Measurements from ENCODE around the gene SFXN5.
A peak's percentile ranks its signal among the peaks of the same experiment; 100 is the strongest.
"Not testable (repeated sequence)": the region's sequence is repeated elsewhere in the genome, so short reads cannot be mapped to it uniquely, and the experiment has no call there.

Gene SFXN5

DNA sequence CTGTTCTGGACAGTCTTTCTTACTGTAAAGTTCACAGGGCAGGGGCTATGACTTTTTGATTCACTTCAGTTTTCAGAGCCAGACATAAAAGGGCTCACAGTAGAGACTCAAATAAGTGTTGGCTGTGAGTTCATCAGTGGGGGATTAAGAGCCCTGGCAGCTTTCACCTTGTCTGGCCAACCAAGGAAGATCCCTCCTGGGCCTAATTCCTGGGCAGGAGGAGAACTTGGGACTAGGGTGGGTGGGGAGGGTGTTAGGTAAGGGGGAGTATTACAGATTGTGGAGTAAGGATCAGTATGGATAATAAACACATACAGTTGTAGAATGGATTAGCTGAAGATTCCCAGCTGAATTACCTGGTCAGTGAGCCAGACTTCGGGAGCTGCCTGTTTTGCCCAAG is 904 bp upstream of the SFXN5 start:
- H3K9me3 Mint-ChIP-seq, result no peaks in the 10 kb centered on the region
- no peaks in the 10 kb centered on the region for H3K36me3 Mint-ChIP-seq
- H3K4me3 Mint-ChIP-seq, result peak overlapping the region; percentile 88
- peak overlapping the region; percentile 85 for H3K27ac Mint-ChIP-seq
- no peaks in the 10 kb centered on the region for H3K27me3 Mint-ChIP-seq
- H3K4me1 Mint-ChIP-seq, result peaks cover 27% of the 10 kb centered on the region

DNA sequence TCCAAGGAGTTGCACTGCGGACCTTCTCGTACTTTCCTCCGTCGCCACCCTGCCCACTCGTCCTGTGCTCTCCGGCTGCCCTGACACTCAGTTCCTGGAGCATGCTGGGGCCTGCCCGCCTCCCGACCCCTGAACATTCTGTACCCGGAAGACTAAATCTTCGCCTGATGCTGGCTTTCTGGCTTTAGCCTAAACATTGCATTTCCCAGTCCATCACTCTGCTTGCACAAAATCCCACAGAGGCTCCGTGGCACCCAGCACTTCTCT is 550 bp upstream of the SFXN5 start:
- Mint-ChIP-seq H3K36me3 (no peaks in the 10 kb centered on the region), H3K27ac (peak overlapping the region; percentile 85), H3K9me3 (no peaks in the 10 kb centered on the region), H3K4me3 (peak overlapping the region; percentile 88), H3K27me3 (no peaks in the 10 kb centered on the region), H3K4me1 (peaks cover 27% of the 10 kb centered on the region)

DNA sequence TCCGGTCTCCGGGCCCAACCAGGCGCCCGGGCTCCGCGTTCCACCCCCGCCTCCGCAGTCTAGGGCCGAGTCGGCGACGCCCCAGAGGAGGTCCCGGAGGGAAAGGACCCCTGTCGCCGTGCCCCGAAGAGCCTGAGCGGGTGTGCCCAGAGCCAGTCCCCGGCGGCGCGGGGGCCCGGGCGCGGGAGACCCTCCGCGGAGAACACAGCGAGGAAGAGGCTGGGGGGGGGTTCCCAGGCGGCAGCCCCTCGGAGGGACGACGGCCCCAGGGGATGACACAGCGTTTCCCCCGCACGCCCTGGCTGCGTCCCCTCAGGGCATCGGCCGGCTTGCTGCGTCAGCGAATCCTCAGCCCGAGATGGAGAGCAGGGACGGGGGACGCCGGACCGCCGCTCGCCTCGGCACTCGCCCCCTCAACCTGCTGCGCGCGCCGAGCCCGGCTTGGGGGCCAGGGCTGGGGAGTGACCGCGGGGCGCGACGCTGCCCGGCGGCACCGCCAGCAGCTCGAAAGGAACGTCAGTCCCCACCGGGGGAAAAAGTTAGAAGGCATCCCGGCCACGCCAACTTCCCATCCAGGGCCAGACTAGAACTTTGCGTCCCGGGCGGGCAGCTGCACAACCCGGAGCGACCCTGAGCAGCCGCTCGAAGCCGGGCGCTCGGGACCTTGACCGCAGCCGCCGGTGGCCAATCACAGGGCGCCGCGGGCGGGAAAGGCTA is 711 bp downstream of the SFXN5 start:
- Mint-ChIP-seq H3K4me3 (peak overlapping the region; percentile 88), H3K4me1 (peaks cover 27% of the 10 kb centered on the region), H3K9me3 (no peaks in the 10 kb centered on the region), H3K36me3 (no peaks in the 10 kb centered on the region), H3K27ac (peak overlapping the region; percentile 97), H3K27me3 (no peaks in the 10 kb centered on the region)

DNA sequence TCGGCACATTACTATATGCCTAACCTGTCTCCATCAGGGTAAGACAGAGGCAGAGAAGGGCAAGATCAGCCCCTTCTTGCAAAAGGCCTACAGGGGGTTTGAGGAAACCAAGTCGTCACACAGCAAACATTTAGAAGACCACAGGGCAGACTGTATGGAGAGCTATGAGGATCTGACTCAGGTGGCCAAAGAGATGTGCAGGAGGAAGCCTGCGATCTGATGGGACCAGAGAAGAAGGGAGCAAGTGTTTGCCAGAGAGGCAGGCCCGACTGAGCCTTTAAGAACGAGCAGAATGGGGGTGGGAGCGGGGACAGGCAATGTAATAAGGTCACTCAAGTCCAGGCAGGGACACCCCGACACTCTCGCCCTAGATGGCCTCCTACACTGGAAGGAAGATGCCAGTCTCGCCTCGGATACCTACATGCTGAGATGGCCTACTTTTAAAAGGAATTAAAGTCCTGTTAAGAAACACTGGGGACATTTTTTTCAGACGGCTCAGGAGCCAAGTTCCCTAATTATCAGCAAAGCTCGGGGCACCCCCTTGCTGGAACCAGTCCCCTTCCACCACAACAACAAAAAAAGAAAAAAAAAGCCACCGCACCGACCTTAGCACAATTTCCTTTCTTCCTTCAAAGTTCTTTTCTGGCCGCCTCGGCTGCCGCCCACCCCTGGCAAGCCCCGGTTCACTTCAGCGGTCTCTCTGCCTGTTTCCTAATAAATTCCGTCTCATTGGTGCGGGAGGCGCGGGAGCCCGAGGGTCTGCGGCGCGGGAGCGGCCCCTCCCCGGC is 1.5 kb downstream of the SFXN5 start:
- H3K27ac Mint-ChIP-seq, result peak overlapping the region; percentile 8

DNA sequence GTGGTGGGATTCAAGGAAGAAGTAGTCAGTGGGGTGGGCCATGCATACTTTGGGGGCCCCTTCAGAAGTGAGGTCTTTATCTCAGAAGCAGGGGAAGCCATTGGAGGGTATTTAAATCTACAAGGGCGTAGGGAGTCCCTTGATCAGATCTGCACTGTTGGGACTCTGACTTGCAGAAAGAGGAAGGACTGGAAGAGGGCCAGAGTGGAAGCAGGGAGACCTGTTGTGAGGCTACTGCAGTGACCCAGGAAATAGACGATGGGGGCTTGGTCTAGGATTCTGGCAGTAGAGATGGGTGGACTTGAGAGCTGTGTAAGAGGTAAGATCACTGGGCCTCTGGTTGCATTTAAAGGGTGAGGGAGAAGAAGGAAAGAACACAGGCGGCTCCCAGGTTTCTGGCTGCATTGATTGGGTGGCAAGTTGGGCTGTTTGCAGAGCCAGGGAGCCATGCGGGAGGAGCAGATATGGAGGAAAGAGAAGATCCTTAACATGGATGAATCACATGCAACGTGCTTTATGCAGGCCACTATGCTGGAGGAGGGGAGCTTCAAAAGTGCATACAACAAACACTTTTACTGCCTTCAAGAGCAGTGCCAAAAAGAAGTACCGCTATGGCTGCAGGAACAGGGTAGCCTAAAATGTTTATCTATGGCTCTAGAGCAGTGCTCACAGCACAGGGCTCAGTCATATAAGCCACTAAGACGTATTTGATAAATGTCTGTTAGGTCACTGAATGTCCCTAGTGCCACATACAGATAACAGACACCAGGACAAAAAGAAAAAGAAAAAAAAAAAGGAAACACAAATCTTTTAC is 2.3 kb downstream of the SFXN5 start:
- Mint-ChIP-seq H3K4me1 (peaks cover 27% of the 10 kb centered on the region), H3K4me3 (peak overlapping the region; percentile 83), H3K27ac (peak overlapping the region; percentile 8)

More for the DNA sequence above, 1.5 kb downstream of the SFXN5 start:
- Mint-ChIP-seq H3K36me3 (no peaks in the 10 kb centered on the region), H3K4me3 (peak overlapping the region; percentile 83), H3K27me3 (no peaks in the 10 kb centered on the region), H3K4me1 (peaks cover 27% of the 10 kb centered on the region), H3K9me3 (no peaks in the 10 kb centered on the region)

DNA sequence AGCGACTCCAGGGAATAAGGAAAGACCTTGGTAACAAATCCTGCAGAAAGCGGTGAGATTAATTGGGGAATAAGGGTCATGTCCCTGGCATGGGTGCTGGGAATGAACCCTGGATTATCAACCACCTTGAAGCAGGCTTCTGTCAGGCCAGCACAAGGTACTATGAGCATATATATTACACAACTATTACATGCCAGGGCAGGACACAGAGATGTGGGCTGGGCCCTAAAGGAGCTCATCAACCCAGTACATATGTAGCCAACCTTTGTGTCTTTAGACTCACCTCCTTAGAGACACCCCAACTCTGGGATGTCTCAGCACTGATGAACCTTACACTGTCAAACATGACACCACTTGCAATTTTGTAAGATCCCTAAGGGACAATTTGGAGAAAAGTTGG is 3.4 kb downstream of the SFXN5 start:
- no peaks in the 10 kb centered on the region for H3K27me3 Mint-ChIP-seq
- H3K36me3 Mint-ChIP-seq, result no peaks in the 10 kb centered on the region
- H3K27ac Mint-ChIP-seq, result no peak overlapping the region
- no peak overlapping the region for H3K4me3 Mint-ChIP-seq
- peaks cover 27% of the 10 kb centered on the region for H3K4me1 Mint-ChIP-seq
- no peaks in the 10 kb centered on the region for H3K9me3 Mint-ChIP-seq

More for the DNA sequence above, 2.3 kb downstream of the SFXN5 start:
- Mint-ChIP-seq H3K27me3 (no peaks in the 10 kb centered on the region), H3K36me3 (no peaks in the 10 kb centered on the region), H3K9me3 (no peaks in the 10 kb centered on the region)

DNA sequence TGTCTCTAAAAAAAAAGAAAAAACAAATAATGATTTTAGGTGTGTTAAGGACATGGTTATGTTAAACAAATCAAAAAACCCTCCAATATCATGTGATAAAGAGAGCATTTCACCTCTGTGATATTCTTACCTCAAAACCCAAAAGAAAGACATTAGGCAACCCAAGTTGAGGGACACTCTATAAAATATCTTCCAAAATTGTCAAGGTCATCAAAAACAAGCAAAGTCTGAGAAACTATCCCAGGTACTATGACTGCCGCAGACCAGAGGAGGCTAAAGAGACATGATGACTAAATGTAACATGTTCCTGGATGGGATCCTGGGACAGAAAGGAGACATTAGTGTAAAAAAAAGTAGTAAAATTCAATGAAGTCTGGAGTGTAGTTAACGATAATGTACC is 4.5 kb downstream of the SFXN5 start:
- H3K27ac Mint-ChIP-seq, result no peak overlapping the region
- H3K9me3 Mint-ChIP-seq, result no peaks in the 10 kb centered on the region
- H3K4me1 Mint-ChIP-seq, result peaks cover 24% of the 10 kb centered on the region
- no peaks in the 10 kb centered on the region for H3K36me3 Mint-ChIP-seq
- H3K4me3 Mint-ChIP-seq, result no peak overlapping the region
- H3K27me3 Mint-ChIP-seq, result no peaks in the 10 kb centered on the region

DNA sequence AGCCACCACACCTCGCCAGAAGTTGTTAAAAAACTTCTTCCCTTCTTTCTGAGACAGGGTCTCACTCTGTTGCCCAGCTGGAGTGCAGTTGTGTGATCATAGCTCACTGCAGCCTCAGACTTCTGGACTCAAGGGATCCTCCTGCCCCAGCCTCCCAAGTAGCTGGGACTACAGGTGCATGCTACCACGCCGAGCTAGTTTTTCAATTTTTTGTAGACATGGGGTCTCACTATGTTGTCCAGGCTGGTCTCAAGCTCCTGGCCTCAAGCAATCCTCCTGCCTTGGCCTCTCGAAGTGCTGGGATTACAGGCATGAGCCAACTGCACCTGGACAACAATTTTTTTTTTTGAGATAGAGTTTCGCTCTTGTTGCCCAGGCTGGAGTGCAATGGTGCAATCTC is 6.4 kb downstream of the SFXN5 start:
- not testable (repeated sequence) for H3K9me3 Mint-ChIP-seq, H3K27me3 Mint-ChIP-seq, H3K4me3 Mint-ChIP-seq, H3K36me3 Mint-ChIP-seq, H3K27ac Mint-ChIP-seq
- H3K4me1 Mint-ChIP-seq, result peaks cover 16% of the 10 kb centered on the region

DNA sequence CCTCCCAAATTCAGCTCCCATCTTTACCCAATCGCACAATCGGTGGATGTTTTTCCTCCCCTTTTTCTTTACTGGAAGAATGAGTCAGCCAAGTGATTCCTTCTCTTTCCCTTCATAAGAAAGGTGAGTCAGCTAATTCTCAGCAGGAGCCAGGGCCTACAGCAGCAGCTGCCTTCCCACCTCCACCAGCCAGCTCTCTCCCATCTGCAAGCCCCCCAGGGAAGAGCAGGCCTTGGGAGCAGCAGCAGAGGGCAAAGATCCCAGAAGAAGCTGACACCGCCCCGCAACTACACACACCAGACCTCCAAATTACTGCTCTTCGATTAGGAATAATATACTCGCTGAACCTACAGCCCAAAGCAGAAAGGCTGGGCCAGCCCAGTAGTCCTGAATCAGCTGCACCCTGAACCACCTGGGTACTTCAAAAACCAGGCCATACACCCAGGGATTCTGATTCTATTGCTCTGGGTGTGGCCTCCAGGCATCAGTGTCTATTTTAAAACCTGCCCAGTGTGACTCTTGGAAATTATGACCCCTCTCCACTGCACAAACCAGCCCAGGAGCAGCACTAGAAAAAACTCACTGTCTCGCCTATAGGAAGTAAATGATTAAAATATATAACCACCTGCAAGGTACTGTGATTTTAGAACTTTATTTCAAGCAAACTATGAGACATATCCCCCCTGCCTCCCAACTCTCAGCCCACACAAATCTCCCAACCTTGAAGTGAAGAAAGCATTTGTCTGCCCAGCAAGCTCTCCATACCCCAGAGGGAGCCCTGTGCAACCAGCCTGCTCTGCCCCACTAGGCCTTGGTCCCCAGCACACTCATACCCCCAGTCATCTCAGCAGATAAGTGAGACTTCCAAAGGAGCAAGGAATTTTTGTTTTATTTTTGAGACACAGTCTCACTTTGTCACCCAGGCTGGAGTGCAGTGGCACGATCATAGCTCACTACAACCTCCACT is 7.3 kb downstream of the SFXN5 start:
- Mint-ChIP-seq H3K36me3 (no peaks in the 10 kb centered on the region), H3K27me3 (no peaks in the 10 kb centered on the region), H3K4me1 (peaks cover 7% of the 10 kb centered on the region), H3K4me3 (no peak overlapping the region), H3K9me3 (no peaks in the 10 kb centered on the region), H3K27ac (no peak overlapping the region)

DNA sequence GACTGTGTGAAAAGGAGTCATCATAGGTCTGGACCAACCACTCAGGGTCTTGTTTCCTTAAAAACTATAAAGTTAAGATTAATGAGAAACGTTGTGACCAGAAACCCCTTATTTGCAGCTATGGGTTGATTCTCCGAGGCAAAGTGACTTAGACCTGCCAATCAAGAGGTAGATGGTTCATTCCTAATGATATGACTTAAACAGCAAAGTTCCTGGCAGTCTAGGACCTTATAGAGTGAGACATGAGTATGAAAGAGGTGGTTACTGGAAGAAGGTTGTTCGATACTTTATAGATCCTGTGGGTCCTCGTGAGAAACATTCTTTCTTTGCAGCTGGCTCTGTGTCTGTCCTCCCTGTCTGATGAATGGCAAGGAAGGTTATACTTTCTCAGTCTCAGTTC is 8.0 kb downstream of the SFXN5 start:
- Mint-ChIP-seq H3K27me3 (no peaks in the 10 kb centered on the region), H3K9me3 (no peaks in the 10 kb centered on the region), H3K36me3 (no peaks in the 10 kb centered on the region), H3K27ac (no peak overlapping the region), H3K4me3 (no peak overlapping the region), H3K4me1 (peaks cover 2% of the 10 kb centered on the region)

DNA sequence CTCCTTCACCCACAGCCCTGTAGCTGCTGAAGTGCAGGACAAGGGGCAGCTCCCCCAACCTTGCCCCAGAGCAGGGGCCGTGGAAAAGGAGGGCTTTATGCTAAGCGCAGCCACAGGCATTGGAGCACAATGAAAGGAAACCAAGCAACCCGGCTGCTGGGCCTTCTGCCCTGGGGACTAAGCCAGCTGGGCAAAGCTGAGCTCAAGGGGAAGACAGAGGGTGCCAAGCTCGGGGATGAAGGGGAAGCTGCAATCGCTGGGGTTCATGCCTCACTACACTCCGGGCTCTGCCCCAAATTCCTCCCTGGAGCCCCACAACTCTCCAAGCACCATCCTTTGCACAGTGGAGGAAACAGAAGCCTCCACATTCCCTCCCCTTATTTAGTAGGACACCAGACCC is 12.4 kb downstream of the SFXN5 start:
- no peak overlapping the region for H3K4me3 Mint-ChIP-seq
- peaks cover 15% of the 10 kb centered on the region for H3K36me3 Mint-ChIP-seq
- no peak overlapping the region for H3K27ac Mint-ChIP-seq
- no peaks in the 10 kb centered on the region for H3K9me3 Mint-ChIP-seq
- H3K27me3 Mint-ChIP-seq, result no peaks in the 10 kb centered on the region
- no peaks in the 10 kb centered on the region for H3K4me1 Mint-ChIP-seq

DNA sequence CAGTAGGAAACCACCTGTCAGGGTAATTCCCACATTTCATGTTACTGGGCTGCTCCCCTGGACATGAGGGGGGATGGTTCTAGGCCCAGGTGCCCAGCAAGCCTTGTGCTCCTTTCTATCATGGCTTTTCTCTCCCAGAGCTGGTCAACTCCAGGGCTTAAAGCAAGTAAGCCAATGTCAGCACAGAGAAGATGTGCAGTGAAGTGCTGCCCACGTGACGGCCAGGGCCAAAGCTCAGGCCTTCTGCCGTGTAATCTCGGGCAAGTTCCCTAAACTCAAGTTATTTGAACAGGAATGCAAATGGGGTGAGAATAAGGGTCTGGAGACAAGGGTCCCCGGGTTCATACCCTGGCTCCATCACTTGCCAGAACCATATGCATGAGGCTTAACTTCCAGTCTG is 16.5 kb downstream of the SFXN5 start:
- H3K27ac Mint-ChIP-seq, result no peak overlapping the region
- H3K36me3 Mint-ChIP-seq, result peaks cover 15% of the 10 kb centered on the region
- H3K9me3 Mint-ChIP-seq, result no peaks in the 10 kb centered on the region
- H3K27me3 Mint-ChIP-seq, result no peaks in the 10 kb centered on the region
- no peaks in the 10 kb centered on the region for H3K4me1 Mint-ChIP-seq
- no peak overlapping the region for H3K4me3 Mint-ChIP-seq

DNA sequence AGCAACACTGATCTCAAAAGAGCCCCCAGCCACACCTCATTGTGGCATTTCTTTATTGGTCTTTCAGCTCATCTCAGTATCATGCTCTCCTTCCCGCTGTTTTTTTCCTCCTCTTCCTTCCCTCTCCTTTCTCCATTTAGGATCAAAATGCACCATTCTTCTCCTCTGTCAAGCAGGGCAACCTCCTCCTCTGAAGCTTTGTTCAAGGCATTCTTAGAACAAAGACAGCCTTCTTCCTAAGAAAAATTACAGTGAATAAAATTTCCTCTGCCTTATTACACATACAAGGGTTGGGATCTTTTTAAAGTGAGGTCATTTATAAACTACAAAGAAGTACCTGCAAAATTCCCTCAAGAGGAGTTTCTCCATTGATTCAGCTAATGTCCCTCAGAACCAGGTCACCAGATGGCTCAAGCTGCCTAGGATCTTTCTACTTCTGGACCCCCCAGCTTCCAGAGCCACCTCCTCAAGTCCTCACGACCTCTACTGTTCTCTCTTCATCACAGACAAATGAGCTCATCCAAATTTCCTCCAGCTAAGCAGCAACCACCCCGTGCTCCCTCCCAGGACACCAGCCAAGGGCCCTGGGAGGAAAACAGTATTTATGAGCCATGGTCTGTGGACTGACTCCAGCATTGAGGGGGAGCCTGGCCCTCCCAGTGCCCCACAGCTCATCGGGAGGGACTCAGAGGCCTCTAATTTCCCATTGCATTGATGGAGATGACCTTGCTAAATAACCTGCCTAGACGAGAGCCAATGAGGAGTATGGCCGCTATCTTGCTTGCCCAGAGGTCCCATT is 18.0 kb downstream of the SFXN5 start:
- Mint-ChIP-seq H3K27me3 (no peaks in the 10 kb centered on the region), H3K36me3 (peaks cover 15% of the 10 kb centered on the region), H3K4me1 (no peaks in the 10 kb centered on the region), H3K4me3 (no peak overlapping the region), H3K9me3 (no peaks in the 10 kb centered on the region), H3K27ac (no peak overlapping the region)

DNA sequence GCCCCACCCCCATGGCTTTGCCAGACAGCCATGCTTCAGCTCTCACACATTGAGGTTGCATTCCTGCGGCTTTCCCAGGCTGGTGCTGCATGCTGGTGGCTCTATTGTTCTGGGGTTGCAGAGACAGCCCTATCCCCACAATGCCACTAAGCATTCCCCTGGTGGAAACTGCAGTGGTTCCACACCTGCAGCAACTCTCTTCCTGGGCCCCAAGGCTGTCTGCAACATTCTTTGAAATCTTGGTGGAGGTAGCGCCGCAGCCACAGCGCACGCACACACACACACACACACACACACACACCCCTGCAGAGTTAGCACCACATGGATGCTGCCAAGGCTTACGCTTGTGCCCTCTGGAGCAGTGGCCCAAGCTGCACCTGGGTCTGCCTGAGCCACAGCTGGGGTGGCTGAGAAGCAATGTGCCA is 21.4 kb downstream of the SFXN5 start:
- H3K27me3 Mint-ChIP-seq, result no peaks in the 10 kb centered on the region
- no peak overlapping the region for H3K4me3 Mint-ChIP-seq
- H3K4me1 Mint-ChIP-seq, result no peaks in the 10 kb centered on the region
- no peak overlapping the region for H3K27ac Mint-ChIP-seq
- H3K36me3 Mint-ChIP-seq, result no peaks in the 10 kb centered on the region
- no peaks in the 10 kb centered on the region for H3K9me3 Mint-ChIP-seq
